Thyroid gland (tissue), 4 donors: Measurements from ENCODE around the gene ADCYAP1R1. TPM values are rescaled to one million over a fixed set of nuclear protein-coding genes. Genes with fewer than 3 reads are reported as not detected.

Experiments
- DNase-seq, 2 donors: peaks; one replicate each; pipeline ENCODE4 v3.0.0-alpha.2; 2019
- H3K27ac ChIP-seq, 3 donors: fragments of 200-600 bp; sonication (generic); 1 replicate in 2 of 3; 2 replicates in 1 of 3; pipeline ENCODE4 v1.5.1; 2016 to 2019; ENCODE audit warnings: mild to moderate bottlenecking in 1 of 3, moderate library complexity in 1 of 3
- H3K27me3 ChIP-seq: fragments of 200-600 bp; sonication (generic); one replicate; pipeline ENCODE4 v1.5.1; 2019
- H3K36me3 ChIP-seq, 2 donors: fragments of 200-600 bp; sonication (generic); one replicate each; pipeline ENCODE4 v1.5.1; 2016 to 2019
- H3K4me1 ChIP-seq, 2 donors: fragments of 200-600 bp; sonication (generic); one replicate each; pipeline ENCODE4 v1.5.1; 2017 to 2019
- H3K4me3 ChIP-seq, 3 donors: fragments of 200-600 bp; sonication (generic); replicated peaks in 1 of 3; 1 replicate in 2 of 3; 2 replicates in 1 of 3; pipeline ENCODE4 v1.5.1; 2016; ENCODE audit warnings: mild to moderate bottlenecking in 1 of 3
- H3K9me3 ChIP-seq: fragments of 200-600 bp; sonication (generic); one replicate; pipeline ENCODE4 v1.5.1; 2017
- CTCF ChIP-seq, 6 experiments: fragments of 200-600 bp in 3 of 6; fragments of 450-650 bp in 3 of 6; sonication (generic) in 3 of 6; IDR thresholded peaks; one replicate each; pipeline ENCODE4 v1.5.1; 2016 to 2019; ENCODE audit warnings: antibody characterized with exemption in 6 of 6, mild to moderate bottlenecking in 2 of 6, inconsistent platforms in 1 of 6, moderate library complexity in 1 of 6
- POLR2A ChIP-seq, 2 donors: fragments of 450-650 bp; IDR thresholded peaks; one replicate each; pipeline ENCODE4 v1.6.1; 2017; ENCODE audit warnings: antibody characterized with exemption in 2 of 2, mild to moderate bottlenecking in 2 of 2, moderate library complexity in 1 of 2
- WGBS, 2 donors: methylation state at CpG; one replicate each; pipeline ENCODE4 v1.1.5; 2017; 5-methylcytosine and 5-hydroxymethylcytosine counted together
- intact Hi-C: fragments of 100-400 bp; cut with DNase I; formaldehyde crosslinking; loops from one replicate; pipeline ENCODE4 v1.15.1; 2023
- total RNA-seq, 4 donors: library from RNA; depleted of rRNA; stranded (reverse); fragments of >200 nt; gene quantifications; one replicate each; pipeline ENCODE4 v1.2.3, GENCODE V29; 2016

Gene ADCYAP1R1
- total RNA-seq, 4 donors from 2014 or later = 0.27 to 4.6 (median 2.5) TPM

- intact Hi-C loops = no loop called here
- Histone ChIP-seq H3K36me3 (no peaks in the 10 kb centered on the region), H3K27me3 (no peaks in the 10 kb centered on the region), H3K4me3 (no peak overlapping the region), H3K27ac (no peak overlapping the region), H3K4me1 (no peaks in the 10 kb centered on the region), H3K9me3 (no peaks in the 10 kb centered on the region)
- TF ChIP-seq POLR2A (IDR thresholded peaks at IDR 0.05) (no peak), CTCF (IDR thresholded peaks at IDR 0.05) (no peak)
- 94 to 97% methylated on average over 5 of the region's 5 CpGs for WGBS, 2 donors
- DNase-seq = no peak
Observed at GRCh38 chr7:31075086-31075405, 22.9 kb downstream of the ADCYAP1R1 start.

GRCh38 chr7:31076051-31076450 is 23.9 kb downstream of the ADCYAP1R1 start:
- WGBS, 2 donors = 87 to 91% methylated on average over 8 of the region's 8 CpGs
- no peak for DNase-seq
- Histone ChIP-seq H3K27ac (no peak overlapping the region), H3K9me3 (no peaks in the 10 kb centered on the region), H3K27me3 (no peaks in the 10 kb centered on the region), H3K4me1 (no peaks in the 10 kb centered on the region), H3K4me3 (no peak overlapping the region), H3K36me3 (no peaks in the 10 kb centered on the region)
- TF ChIP-seq POLR2A (IDR thresholded peaks at IDR 0.05) (no peak), CTCF (IDR thresholded peaks at IDR 0.05) (no peak)
- intact Hi-C loops = no loop called here

GRCh38 chr7:31076641-31077310 is 24.7 kb downstream of the ADCYAP1R1 start:
- no peak overlapping the region for H3K27ac ChIP-seq
- H3K27me3 ChIP-seq = no peaks in the 10 kb centered on the region
- no peaks in the 10 kb centered on the region for H3K4me1 ChIP-seq
- intact Hi-C loops = no loop called here
- 79 to 80% methylated on average over 10 to 11 of the region's 11 CpGs for WGBS, 2 donors
- DNase-seq = no peak
- no peaks in the 10 kb centered on the region for H3K9me3 ChIP-seq
- no peak overlapping the region for H3K4me3 ChIP-seq
- TF ChIP-seq CTCF (IDR thresholded peaks at IDR 0.05) (no peak), POLR2A (IDR thresholded peaks at IDR 0.05) (no peak)
- H3K36me3 ChIP-seq = no peaks in the 10 kb centered on the region

- TF ChIP-seq CTCF (IDR thresholded peaks at IDR 0.05) = no peak
- TF ChIP-seq POLR2A (IDR thresholded peaks at IDR 0.05) = no peak
- no peak for DNase-seq
- H3K9me3 ChIP-seq = no peaks in the 10 kb centered on the region
- no peaks in the 10 kb centered on the region for H3K36me3 ChIP-seq
- 90 to 91% methylated on average over 3 to 9 of the region's 10 CpGs for WGBS, 2 donors
- no peaks in the 10 kb centered on the region for H3K27me3 ChIP-seq
- no peak overlapping the region for H3K27ac ChIP-seq
- intact Hi-C loops = no loop called here
- peaks cover 9% of the 10 kb centered on the region in 2 donors for H3K4me1 ChIP-seq
- H3K4me3 ChIP-seq = no peak overlapping the region
Observed at GRCh38 chr7:31077484-31078362, 25.6 kb downstream of the ADCYAP1R1 start.
